Fibroblast of skin of right biceps (primary cell): ENCODE data around the gene GPR180.
A peak's percentile ranks its signal among the peaks of the same experiment; 100 is the strongest.

ENCODE experiments used
- DNase-seq: peaks from one replicate; pipeline ENCODE4 v3.0.0-alpha.2; 2013

GPR180 gene

GRCh38 chr13:94601446-94602431 lies at the start of gene GPR180:
GPR180 (plus strand) TSS chr13:94601857; CDS start chr13:94601928, 71 bp downstream.
- peak; percentile 100 for DNase-seq

- no peak for DNase-seq
Measured at GRCh38 chr13:94552095-94552494, 49.6 kb upstream of the GPR180 start.

GRCh38 chr13:94553766-94554165 lies 47.9 kb upstream of the GPR180 start:
- DNase-seq, result no peak

- no peak for DNase-seq
Measured at GRCh38 chr13:94556041-94556440, 45.6 kb upstream of the GPR180 start.

- DNase-seq, result no peak
Measured at GRCh38 chr13:94556621-94557020, 45.0 kb upstream of the GPR180 start.

DNA sequence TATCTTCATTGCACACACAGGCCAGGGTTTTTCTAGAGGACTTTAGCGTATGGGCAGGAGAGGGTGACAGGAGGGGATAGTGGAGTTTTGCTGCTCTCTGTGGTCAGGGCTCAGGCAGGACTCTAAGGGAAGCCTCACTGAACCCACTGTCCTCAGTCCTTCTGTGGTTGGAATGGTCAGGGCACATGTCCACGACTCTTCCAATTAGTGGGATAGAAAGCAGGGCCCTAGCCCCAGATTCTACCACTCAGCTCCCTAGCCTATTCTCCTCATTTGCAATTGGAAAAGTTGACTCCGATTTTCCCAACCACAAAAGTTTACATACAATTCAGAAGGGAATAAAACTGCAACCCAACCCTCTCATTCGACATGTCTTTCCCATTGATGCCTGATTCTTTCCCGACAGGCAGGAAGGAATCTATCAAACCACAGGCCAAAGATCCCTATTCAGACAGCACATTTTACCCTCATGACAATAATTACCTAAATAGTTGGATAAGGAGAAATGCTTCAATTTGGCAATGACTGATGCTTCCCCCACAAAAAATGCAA lies 43.9 kb upstream of the GPR180 start:
- peak; percentile 28 for DNase-seq

DNA sequence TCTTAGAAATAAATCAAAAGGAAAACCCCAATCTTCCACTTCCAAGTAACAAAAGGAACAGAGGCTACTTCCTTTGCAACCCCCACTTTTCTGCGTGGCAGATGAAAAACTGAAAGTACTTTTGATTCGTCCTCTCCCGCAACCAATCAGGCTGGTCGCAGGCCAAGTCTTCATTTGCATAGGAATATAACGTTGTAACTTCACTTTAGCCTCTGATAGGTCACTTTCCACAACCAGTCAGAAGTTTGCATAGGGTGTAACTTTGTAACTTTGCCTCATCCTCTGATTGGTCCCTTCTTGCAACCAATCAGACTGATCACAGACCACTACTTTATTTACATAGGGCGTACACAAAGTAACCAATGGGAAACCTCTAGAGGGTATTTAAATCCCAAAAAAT lies 42.9 kb upstream of the GPR180 start:
- peak; percentile 11 for DNase-seq

DNA sequence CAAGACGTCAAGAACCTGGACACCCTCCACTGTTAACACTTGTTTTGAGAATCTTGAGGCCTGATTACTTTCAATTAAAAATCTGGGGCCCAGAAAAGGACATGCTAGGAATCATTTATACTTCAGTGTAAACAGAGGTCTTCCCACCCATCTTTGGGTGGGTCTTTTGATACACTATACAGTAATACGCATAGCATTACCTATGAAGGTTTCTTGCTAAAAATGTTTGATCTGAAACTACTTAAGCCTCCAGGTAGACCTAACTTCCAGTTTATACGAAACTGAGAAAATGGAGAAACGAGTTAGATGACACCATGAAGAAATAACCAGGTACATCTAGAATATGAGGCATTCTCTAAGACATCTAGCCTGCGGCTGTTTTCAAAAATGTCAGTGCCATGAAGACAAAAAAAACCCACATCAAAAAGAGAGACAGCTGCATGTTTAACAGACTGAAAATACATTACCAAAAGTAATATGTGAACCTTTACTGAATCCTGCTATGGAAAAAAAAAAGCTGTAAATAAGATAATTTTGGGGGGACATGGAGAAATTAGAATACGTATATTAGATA lies 42.3 kb upstream of the GPR180 start:
- DNase-seq, result no peak

GRCh38 chr13:94560116-94560515 lies 41.5 kb upstream of the GPR180 start:
- no peak for DNase-seq

GRCh38 chr13:94561126-94561525 lies 40.5 kb upstream of the GPR180 start:
- no peak for DNase-seq

DNA sequence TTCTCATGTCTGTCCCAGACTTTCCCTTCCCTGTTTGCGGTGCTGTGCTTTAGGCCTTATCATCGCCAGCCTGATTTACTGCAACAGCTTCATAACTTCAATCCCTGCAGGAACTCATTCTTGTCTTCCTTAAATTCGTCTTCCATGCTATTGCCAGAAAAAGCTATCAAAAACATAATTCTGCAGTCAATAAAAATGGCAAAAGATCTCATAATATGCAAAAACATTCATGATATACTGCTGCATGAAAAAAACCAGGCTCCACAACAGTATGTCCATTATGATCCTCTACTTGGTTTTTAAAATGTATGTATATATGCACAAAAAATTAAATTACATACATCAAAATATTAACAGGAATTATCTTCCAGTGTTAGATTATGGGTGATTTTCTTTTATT lies 34.1 kb upstream of the GPR180 start:
- no peak for DNase-seq

- no peak for DNase-seq
Measured at GRCh38 chr13:94568443-94568842, 33.2 kb upstream of the GPR180 start.

DNA sequence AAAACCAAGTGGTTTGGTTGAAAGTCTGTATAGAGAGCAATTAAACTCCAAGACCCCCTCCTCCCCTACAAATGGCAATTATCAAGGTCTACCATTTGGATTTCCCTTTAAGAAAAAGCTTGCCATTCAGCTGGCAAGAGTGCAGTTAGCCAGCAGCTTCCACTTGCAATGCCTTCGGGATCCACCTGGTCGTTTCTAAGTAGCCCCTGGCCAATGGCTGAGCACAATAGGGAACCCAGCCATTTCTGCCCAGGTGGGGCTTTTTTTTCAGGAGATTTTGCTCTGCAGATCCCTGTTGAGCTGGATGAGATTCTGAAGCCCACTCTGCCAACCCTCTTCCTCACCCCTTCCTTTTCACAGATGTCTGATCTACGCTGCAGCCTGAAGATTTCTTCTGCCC lies 32.0 kb upstream of the GPR180 start:
- DNase-seq, result no peak

GRCh38 chr13:94579063-94579462 lies 22.6 kb upstream of the GPR180 start:
- DNase-seq, result no peak

DNA sequence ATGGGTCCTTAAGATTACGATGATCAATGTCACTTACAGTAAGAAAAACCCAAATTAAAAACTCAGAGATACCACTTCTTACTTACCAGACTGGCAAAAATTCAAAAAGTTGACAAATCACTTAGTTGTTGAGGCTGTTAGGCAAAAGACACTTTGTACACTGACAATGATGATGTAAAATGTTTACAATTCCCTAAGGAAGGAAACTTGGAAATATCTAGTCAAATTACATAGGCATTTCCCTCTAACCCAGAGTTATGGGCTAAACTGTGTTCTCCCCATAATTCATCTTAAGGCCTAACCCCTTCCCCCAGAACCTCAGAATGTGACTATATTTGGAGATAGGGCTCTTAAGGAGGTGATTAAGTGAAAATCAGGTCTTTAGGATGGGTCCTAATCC lies 17.7 kb upstream of the GPR180 start:
- DNase-seq, result no peak

GRCh38 chr13:94585543-94586101 lies 16.0 kb upstream of the GPR180 start:
- DNase-seq, result no peak

DNA sequence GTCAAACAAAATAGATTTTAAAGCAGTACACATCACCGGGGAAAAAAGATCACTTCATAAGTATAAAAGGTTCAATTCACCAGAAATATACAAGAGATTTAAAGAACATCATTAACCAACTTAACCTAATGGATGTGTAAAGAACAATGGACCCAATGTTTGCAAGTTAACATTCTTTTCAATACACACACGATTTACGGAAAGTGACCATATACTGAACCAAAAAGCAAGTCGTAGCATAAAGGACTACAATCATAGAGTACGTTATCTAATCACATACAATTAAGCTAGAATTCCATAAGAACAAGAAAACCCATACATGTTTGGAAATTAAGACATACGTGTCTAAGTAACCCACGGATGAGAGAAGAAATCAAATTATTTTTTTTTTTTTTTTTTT lies 15.3 kb upstream of the GPR180 start:
- no peak for DNase-seq

GRCh38 chr13:94588541-94588940 lies 13.1 kb upstream of the GPR180 start:
- no peak for DNase-seq

- DNase-seq, result no peak
Measured at GRCh38 chr13:94590744-94591143, 10.9 kb upstream of the GPR180 start.

GRCh38 chr13:94595001-94595949 lies 6.4 kb upstream of the GPR180 start:
- DNase-seq, result no peak

DNA sequence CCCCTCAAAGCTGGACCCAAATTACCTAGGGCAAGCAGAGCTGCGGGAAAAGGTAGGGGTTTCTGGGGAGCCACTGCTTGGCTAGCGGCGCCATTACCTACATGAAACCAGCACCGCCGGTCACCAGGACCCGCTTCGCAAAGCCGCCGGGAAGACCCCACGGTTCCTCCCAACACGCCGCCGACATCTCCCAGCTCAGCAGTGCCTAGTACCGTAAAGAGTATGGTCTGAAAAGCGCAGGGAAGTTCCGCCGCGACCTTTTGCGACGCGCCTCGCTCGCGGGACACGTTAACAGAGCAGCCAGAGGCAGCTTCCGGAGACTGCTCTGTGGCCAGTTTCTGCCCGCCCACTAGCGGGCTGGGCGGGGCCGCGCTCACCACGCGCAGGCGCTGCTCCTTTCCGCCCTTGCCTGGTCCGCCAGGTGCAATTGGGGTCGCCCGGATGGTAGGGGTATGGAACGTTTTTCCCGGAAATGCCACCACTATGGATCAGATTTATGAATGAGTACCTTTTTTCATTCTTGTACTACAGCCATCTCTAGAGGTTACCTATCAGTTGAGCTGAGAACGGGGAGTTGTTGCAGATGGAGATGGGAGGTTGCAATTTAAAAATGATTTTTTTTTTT lies 5.6 kb upstream of the GPR180 start, which contains the start of gene TGDS:
Gene TGDS, minus strand, starts transcription at position 203 of the 625 bp plus-strand sequence. Its CDS starts 16 bp downstream, at position 187.
- DNase-seq, result peak; percentile 95

GRCh38 chr13:94596575-94596971 lies 5.1 kb upstream of the GPR180 start:
- DNase-seq, result no peak
